Measurements from ENCODE around the gene STX10.

The STX10 gene

DNA sequence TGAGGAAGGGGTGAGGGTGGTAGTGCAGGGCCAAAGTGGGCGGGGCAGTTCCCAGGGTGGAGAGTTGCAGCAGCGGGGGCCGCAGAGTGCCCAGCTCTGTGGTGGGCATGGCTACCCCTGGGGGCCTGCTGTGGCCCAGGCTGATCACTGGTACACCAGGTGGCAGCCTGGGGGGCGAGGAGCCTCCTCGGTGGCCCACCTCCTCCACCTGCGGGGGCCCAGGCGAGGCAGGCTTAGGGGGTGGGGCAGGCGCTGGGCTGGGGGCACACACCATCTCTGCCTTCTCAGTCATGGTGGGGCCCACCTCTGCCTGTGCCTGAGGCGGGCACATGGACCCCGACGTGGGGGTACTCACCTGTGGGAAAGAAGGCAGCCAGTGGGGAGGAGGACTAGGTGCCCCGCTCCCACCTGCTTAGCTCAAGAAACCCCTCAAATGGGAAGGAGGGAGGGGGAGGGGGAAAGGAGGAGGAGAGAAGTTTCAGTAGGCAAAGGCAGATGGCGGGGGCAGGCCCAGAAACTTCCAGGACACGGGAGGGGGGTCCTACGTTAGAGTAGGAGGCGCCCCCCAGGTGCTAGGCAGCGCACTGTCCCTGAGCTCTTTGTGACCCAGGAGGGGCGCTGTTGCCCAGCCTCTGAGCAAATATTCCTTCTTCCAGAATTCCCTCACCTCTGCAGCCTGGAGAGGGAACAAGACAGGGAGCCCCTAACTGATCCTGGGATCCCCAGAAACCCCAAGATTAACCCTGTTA lies 49.2 kb downstream of the STX10 start:
- no peak for DNase-seq (ENCODE audit: low read depth in 1 of 2, low spot score in 1 of 2)

DNA sequence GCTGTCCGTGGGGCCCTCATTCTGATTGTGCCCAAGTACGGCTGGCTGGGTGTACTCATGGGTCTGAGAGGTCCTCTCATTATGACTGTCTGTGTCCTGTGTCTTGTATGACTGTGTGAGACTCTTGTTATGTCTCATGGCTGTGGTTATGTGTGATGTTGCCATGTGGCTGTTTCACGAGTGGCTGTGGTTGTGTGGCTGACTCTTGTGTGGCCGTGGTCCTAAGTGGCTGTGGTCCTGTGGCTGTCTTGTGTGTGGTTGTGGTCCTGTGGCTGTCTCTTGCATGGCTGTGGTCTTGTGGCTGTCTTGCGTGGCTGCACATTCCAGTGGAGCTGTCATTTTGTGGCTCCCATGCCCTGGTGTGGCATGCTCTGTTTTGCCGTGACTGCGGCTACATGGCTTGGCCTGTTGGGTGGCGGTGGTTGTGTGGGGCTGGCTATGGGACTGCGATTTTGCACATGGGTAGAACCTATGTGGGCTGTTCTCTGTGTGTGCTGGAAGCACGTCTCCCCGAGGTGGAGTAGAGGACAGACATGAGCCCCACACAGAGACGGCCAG lies 50.1 kb downstream of the STX10 start:
- peak; percentile 29 to 48 for DNase-seq (ENCODE audit: low read depth in 1 of 2, low spot score in 1 of 2)

- DNase-seq (ENCODE audit: low read depth in 1 of 2, low spot score in 1 of 2): peak; percentile 61 to 68
Observed at GRCh38 chr19:13099073-13099999, 50.8 kb downstream of the STX10 start.

- no peak for DNase-seq (ENCODE audit: low read depth in 1 of 2, low spot score in 1 of 2)
Observed at GRCh38 chr19:13098277-13099072, 51.7 kb downstream of the STX10 start.

DNA sequence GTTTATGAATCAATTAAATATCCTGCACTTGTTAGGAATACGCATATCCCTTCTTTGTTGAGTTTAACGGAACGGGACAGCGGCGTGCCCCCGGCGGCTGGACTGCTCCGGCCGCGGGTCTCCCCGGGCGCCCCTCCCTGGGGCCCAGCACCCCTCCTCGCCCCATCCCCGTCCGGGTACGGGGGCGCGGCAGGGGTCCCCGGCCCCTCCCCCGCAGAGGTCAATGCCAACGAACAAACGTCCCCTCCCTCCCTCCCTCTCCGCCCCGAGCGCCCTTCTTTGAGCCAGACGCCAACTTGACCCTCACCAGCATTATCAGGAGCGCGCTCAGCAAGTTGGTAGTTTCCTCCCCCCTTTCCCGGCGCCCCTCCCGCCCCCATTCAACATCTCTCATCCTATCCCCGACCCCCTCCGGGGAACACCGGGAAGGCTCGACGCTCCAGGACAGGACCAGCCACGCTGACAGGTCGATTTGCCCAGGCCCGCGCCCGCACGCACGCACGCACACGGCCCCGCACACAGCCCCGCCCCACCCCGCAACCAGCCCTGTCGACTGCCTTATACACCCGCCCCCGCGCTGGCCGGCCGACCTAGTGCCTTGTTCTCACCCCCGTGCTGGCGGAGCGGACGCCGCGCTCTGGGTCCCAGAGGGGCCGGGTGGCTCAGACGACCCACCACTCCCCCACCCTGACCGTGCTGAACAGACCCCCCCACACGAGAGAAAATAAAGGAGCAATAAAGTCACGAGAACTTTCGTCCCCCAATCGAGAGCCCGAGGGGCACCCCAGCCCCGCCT lies 52.5 kb downstream of the STX10 start:
- no peak for DNase-seq (ENCODE audit: low read depth in 1 of 2, low spot score in 1 of 2)

- DNase-seq (ENCODE audit: low read depth in 1 of 2, low spot score in 1 of 2): no peak
Observed at GRCh38 chr19:13097033-13097462, 53.1 kb downstream of the STX10 start.

DNA sequence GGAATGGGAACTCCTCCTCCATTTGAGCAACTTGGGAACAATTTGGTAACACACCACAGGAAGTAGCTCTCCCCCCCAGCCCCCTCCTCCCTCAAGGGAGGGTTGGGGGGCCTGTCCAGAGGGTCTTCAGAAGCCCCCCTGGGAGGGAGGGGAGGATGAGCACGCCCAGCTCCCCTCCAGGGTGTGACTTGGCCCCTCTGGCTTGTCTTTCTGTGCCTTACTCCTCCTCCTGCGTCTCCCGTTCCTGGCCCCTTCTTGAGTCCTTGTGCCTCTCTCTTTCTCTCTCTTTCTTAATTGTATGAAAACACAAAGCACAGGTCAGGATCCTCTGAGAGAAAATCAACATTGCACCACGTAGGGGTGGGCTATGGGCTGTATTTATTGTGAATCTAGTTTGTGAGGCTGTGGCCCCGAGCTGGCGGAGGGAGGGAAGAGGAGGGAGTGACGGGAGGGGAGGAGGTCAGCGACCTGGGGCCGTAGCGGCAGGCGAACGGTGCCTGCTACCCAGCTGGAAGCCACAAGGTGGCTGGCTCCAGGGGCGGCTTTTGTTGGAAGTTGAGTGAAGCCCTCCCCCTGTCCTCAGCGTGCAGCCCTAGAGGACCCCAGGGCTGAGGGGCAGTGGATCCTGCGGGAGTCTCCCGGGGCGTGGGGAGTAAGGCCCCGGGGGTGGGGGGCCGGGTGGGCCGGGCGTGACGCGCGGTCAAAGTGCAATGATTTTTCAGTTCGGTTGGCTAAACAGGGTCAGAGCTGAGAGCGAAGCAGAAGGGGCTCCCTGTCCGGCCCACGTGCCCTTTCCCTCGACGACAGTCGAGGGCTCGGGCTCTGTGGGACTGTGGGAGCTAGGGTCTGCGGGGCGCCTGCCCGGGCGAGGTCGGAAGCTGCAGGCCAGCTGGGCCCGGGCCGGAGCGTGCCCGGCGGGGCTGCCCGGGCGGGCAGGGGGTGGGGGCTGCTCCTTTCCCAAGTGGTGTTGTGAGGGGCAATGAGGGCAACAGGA lies 53.9 kb downstream of the STX10 start:
- no peak for DNase-seq (ENCODE audit: low read depth in 1 of 2, low spot score in 1 of 2)

DNA sequence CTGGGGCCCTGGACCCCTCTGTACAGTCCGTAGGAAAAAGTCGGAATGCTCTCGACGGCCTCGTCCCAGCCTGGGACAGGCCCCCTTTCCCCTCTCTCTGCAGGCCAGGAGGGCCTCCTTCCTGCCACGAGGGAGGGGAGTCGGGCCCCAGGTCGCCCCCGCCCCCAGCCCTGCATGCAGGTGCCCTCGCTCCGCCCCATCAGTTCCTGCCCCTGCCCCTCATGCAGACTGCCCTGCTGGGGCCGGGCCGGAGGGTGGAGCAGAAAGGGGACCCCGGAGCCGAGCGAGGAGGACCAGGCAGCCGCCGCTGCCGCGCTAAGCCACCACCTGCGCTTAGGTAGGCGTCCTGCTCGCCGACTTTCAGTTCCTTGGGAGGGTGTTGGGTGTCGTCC lies 54.8 kb downstream of the STX10 start:
- no peak for DNase-seq (ENCODE audit: low read depth in 1 of 2, low spot score in 1 of 2)

GRCh38 chr19:13094771-13095392 lies 55.3 kb downstream of the STX10 start:
- DNase-seq (ENCODE audit: low read depth in 1 of 2, low spot score in 1 of 2): no peak

DNA sequence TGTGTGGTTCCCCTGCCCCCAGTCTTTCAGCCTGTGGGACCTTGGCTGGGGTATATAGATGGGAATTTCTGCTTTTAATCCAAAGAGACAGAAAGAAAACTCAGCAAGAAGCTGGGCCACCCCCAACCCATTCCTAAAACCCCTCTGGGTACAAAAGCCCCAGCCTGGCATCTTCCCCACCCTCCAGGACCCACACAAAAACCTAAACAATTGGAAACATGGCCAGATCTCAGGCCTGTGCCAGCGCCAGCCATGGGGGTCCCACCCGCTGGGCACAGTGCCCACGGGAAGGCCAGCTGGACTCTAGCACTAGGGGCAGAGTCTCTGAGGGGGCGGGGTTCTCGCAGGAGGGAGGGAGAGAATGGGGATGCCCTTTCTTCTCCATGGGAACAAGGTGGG lies 56.1 kb downstream of the STX10 start:
- DNase-seq (ENCODE audit: low read depth in 1 of 2, low spot score in 1 of 2): no peak
